Endometrial microvascular endothelial cells (primary cell): Measurements from ENCODE around the gene KRT36. TPM values are rescaled to one million over a fixed set of nuclear protein-coding genes. Genes with fewer than 3 reads are reported as not detected.

Experiments
- in situ Hi-C: cut with HindIII; loops from 2 replicates; pipeline ENCODE4 v1.10.0; 2017; ENCODE audit warnings: low sequenced_read_pairs, low pct_unique_long_range_greater_than_20kb; ENCODE audit errors: inconsistent ontology term
- total RNA-seq: library from RNA; depleted of rRNA; stranded (reverse); fragments of >200 nt; gene quantifications from one replicate; pipeline ENCODE4 v1.2.3, GENCODE V29; 2015; ENCODE audit errors: inconsistent ontology term

KRT36 gene
- total RNA-seq, 1 donor from 2014 or later, result not detected

DNA sequence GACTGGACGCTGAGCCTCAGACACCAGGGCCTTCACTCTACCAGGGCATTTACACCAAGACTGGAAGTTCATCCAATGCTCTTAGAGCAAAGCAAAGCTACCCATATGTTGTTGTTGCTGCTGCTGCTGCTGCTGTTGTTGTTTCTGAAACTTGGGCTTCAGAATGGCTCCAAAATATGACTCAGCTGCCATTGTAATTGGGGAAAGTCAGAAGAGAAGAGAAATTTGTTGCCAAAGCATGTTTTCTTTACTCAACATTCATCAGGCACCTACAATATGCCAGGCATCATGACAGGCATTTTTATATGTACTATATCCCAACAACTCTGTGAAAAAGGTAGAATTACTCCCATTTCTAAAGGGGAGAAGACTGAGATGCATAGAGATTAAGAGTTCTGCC is 34.5 kb downstream of the KRT36 start:
- in situ Hi-C loops, result no loop called here

DNA sequence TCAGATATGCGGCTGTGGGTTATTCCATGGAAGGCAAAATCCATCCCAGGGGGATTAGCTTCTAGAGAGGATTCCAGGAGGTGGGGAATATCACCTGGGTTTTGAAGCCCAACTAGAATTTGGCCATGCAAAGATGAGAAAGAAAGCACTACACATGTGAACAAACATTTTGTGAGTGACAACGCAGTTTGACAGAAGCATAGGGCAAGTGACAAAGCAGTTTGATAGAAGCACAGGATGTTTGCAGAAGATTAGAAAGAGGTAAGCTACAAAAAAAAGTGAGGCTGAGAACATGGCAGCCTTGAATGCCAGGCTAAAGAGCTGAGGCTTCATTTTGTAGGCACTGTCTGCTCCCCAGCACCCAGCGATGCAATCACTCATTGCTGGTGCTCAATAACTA is 36.6 kb downstream of the KRT36 start:
- in situ Hi-C loops, result no loop called here

DNA sequence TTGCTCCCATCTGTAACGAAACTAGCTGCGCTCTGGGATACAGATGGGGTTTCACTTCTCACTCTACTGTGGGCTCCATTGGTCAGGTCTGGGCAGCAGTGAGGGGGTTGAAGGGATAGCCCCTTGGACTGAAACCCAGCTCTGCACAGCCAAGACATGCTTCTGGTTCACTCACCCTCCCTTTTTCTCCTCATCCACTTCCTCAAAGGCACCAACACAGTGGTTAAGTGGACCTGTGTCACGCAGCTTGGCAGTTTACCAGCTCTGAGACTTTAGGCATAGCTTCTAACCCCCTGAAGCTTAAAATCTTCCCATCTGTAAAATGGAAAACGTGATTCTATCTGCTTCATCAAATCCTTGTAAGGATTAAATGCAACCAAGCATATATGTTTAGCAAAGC is 37.4 kb downstream of the KRT36 start:
- in situ Hi-C loops, result no loop called here

DNA sequence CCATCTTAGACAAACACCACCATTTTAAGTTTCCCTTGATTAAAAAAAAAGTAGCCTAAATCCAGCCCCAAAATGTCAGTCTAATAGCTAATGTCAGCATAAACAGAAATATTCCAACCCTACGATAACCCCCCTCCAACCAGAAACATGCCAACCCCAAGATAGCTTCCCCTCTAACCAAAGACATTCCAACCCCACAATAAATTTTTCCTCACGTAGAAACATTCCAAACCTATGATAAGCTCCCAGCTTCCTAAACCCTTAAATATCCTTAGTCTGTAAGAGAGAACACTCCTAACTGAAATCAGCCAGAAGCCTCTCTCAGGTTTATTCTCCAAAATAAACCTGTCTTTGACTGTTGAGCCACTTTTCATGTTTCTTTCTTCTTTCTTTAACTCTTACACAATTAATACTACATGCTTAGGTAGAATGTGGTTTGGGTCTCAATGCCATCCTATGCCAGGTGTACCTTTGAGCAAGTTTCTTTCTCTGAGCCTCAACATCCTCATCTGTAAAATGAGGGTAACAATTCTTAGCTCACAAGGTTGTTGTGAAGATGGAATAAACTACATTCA is 38.5 kb downstream of the KRT36 start:
- in situ Hi-C loops, result no loop called here

DNA sequence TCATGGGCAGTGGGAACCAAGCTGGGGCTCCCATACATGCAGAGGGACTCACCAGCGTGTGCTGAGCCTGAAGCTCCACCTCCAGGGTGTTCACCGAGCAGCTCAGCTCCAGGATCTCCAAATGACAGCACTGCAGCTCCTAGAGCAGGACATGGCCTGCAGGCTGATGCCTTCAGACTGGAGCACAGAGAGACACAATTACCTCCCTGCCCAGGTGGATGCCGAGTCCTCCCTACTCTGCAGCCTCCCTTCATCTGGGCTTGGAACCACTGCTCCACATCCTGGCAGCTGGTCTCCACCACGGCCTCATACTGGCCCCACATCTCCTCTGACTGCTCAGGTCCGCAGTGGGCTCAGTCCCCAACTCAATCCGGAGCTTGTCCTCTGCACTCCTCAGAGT is 40.7 kb downstream of the KRT36 start:
- in situ Hi-C loops, result no loop called here

DNA sequence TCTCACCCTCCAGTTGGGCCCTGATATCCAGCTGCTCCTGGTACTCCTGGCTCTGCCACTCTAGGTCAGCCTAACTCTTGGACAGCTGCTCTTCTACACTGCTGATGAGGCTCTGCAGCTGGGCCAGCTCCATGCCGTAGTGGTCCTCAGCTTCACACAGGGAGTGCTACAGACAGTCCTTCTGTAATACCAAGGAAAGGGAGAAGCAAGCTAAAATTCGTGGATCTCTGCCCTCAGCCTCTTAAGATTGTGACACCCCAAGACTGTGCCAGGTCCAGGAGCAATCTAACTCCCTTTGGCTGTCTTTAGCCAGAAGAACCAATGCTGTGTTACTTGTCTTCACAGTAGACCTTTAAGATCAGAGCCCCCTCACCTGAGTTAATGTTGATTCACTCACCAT is 41.2 kb downstream of the KRT36 start:
- in situ Hi-C loops, result no loop called here

DNA sequence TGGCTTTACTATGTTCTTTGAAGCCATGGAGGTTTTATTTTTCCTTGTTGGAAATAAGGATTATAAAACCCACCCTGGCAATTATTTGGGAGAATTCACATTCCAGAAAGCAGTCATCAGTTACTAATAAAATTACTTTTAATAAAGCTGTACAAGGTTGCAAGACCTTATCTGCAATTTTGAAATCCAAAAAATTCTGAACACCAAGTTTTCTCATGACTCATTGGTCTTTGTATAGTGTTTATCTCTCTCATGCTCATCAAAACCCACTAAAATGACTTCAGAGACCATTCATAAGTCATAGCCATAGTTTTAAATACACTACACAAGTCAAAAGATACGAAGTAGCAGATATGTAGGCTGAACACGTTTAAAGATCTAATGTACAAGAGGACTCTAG is 42.9 kb downstream of the KRT36 start:
- in situ Hi-C loops, result no loop called here

DNA sequence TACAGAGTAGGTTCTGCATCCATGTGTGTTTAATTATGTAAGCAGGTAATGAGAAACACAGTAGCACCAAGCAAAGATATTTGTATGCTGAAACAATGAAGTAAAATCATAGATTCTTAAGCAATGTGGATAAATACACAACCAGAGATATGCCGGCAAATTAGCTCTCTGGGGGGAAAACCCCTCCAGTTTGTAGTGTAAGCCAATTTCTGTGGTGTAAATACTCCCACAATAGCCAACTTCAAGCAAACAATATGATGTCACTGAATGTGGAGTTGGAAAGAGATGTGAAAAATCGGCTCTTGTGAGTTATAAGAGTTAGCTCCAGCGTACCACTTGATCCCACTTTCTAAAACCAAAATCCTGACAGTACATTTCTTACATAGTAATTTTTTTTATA is 45.1 kb downstream of the KRT36 start:
- in situ Hi-C loops, result no loop called here

DNA sequence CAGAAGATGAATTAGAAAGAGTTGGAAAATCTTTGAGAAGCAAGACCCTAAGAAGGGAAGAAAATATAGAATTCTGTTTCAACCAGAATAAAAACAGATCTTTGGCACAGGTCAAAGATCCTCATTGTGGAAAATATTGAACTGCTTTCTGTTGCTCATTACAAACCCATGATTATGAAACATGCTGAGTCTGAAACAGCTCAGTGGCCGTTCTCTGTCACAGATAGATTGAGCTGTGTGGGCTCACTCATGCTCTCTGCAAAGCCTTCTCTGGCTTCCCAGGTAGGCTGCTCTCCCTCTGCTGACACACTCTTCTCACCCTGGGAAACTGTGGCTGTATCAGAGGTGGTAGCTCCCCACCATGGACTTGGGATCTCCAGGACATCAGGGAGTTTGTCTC is 45.5 kb downstream of the KRT36 start:
- in situ Hi-C loops, result no loop called here

DNA sequence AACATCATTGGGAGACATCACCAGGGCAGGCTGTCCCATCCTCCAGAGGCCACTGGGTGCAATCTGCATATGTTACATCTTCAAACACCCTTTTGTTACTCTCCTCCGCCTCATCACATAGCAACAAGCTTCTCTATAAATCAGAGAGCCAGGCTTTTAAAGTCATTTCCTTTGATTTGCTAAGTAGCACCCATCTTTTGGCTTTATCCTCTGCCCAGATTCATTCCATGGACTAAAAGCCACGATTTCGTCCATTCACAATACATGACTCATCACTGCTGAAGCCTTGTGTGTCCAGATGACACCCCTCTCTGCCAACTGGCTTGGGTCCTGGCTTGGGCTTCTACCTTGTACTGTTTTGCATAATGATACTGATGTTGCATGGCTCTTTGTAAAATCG is 47.0 kb downstream of the KRT36 start:
- in situ Hi-C loops, result no loop called here

DNA sequence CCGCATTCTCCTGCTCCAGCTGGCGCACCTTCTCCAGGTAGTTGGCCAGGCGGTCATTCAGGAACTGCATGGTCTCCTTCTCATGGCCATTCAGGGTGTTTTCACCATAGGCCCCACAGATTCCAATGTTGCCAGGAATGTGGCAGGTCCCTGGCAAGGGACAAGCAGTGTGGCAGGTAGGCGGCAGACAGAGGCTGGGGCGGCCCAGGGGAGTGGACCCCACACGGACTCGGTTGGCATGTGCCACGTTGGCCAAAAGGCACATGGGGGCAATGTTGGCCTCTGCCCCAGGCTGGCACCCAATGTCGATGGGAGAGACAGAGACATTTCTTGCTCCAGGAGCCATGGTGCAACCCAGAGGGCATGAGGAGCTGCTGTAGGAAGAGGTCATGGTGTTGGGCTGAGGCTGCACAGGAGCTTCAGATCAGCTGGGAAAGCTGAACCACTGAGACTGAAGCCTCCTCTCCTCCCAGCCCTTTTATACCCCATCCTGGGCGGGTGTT is 49.1 kb downstream of the KRT36 start, which contains the start of gene KRT38:
KRT38 (minus strand) TSS at position 453 of the 503 bp plus-strand sequence; CDS start at position 391, 62 bp downstream.
- in situ Hi-C loops, result no loop called here

DNA sequence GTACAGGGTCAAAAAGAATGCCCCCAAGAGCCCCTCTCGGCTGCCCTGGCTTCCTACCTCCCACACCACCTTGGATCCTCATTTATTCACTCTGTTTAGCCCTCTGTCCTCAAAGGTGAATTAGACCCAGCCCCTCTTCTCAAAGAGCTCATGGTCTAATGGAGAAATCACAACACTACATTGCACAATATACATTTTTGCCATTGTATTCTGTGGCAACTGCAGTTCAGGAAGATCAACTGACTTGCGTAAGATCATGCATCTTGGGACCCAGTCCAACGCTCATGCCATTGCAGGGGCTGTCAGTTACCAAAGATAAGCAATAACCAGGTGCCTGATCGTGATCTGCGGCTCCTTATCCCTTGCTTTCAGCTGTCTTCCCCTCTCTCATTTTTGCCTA is 50.3 kb downstream of the KRT36 start:
- in situ Hi-C loops, result no loop called here

DNA sequence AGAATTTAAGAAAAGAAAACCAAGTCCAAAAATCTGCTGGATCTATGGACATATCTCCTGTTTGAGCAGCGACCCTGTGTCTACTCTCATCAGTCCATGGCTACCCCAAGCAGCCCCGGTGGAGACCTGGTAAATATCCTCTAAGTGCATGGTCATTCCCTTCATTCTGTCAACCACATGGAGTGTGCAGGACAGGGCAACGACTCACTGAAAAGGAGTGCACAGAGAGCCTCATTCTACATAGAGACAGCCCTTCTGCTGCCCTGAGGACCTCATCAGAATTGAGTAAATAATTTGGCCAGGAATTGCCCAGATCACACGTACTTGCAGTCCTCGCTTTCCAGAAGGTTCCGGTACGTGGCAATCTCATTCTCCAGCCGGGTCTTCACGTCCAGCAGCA is 51.9 kb downstream of the KRT36 start:
- in situ Hi-C loops, result no loop called here

DNA sequence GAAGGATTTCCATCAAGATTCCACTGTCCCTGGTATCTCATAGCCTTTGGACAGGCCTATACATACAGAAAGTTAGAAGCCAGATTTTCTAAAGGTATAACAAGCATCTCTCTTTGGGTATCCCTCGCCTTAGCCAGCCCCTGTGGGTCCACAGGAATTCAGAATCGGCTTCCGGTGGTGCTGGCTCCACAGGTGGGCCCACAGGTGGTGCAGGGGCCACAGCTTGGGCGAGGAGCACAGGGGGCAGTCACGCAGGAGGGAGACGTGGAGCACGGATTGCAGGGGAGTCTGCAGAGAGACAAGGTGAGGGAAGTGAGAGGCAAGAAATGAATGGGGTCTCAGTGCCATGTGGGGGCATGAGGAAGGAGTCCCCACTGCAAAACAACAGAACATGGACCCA is 52.5 kb downstream of the KRT36 start:
- in situ Hi-C loops, result no loop called here

Other genes starting within 250 kb of the KRT36 start
- gene KRTAP9-4, start 240.2 kb downstream of the KRT36 start, total RNA-seq, result not detected
- not detected for gene KRTAP9-9, start 234.5 kb downstream of the KRT36 start, total RNA-seq
- gene KRTAP9-6, start 224.5 kb downstream of the KRT36 start, total RNA-seq, result not detected
- gene KRTAP9-7, start 214.2 kb downstream of the KRT36 start, total RNA-seq, result not detected
- not detected for gene KRTAP29-1, start 187.1 kb downstream of the KRT36 start, total RNA-seq
- gene KRTAP16-1, start 180.6 kb downstream of the KRT36 start, total RNA-seq, result not detected
- gene KRTAP17-1, start 174.2 kb downstream of the KRT36 start, total RNA-seq, result not detected
- gene KRT33A, start 139.1 kb downstream of the KRT36 start, total RNA-seq, result not detected
- gene KRT33B, start 120.1 kb downstream of the KRT36 start, total RNA-seq, result not detected
- not detected for gene KRT34, start 107.6 kb downstream of the KRT36 start, total RNA-seq
- not detected for gene KRT31, start 92.3 kb downstream of the KRT36 start, total RNA-seq
- not detected for gene KRT37, start 65.3 kb downstream of the KRT36 start, total RNA-seq
- not detected for gene KRT38, start 48.9 kb downstream of the KRT36 start, total RNA-seq
- not detected for gene KRT32, start 22.5 kb downstream of the KRT36 start, total RNA-seq
- not detected for gene KRT35, start 8.8 kb downstream of the KRT36 start, total RNA-seq
- not detected for gene KRT13, start 15.7 kb upstream of the KRT36 start, total RNA-seq
- gene KRT15, start 29.0 kb upstream of the KRT36 start, total RNA-seq, result 14.1 TPM
- 101 TPM for gene KRT19, start 38.4 kb upstream of the KRT36 start, total RNA-seq
- not detected for gene KRT9, start 82.1 kb upstream of the KRT36 start, total RNA-seq
- not detected for gene KRT14, start 97.0 kb upstream of the KRT36 start, total RNA-seq
- not detected for gene KRT16, start 122.9 kb upstream of the KRT36 start, total RNA-seq
- not detected for gene KRT17, start 134.7 kb upstream of the KRT36 start, total RNA-seq
- 111 TPM for gene EIF1, start 199.0 kb upstream of the KRT36 start, total RNA-seq
- gene GAST, start 222.4 kb upstream of the KRT36 start, total RNA-seq, result not detected
- under 0.01 TPM for gene HAP1, start 244.7 kb upstream of the KRT36 start, total RNA-seq